Mucosa of rectum (tissue), 2 donors: ENCODE results near the gene EML1.
"Not testable (repeated sequence)": the region's sequence is repeated elsewhere in the genome, so short reads cannot be mapped to it uniquely, and the experiment has no call there.

ENCODE experiments used
- H3K27ac ChIP-seq, 2 donors: one replicate each; pipeline ENCODE4 v1.7.0; 2013; ENCODE audit warnings: inconsistent platforms in 2 of 2, low read depth in 2 of 2, low read length in 2 of 2
- H3K27me3 ChIP-seq, 2 donors: one replicate each; pipeline ENCODE4 v1.7.0; 2013; ENCODE audit warnings: low read length in 2 of 2; ENCODE audit not compliant: control insufficient read depth in 2 of 2, insufficient read depth in 2 of 2
- H3K36me3 ChIP-seq, 2 donors: one replicate each; pipeline ENCODE4 v1.7.0; 2013; ENCODE audit warnings: low read length in 2 of 2; ENCODE audit not compliant: control insufficient read depth in 2 of 2, insufficient read depth in 2 of 2
- H3K4me1 ChIP-seq, 2 donors: one replicate each; pipeline ENCODE4 v1.7.0; 2013; ENCODE audit warnings: low read length in 2 of 2, mild to moderate bottlenecking in 1 of 2; ENCODE audit not compliant: control insufficient read depth in 2 of 2, insufficient read depth in 2 of 2
- H3K4me3 ChIP-seq, 2 donors: one replicate each; pipeline ENCODE4 v1.7.0; 2013; ENCODE audit warnings: low read length in 2 of 2
- H3K9ac ChIP-seq, 2 donors: one replicate each; pipeline ENCODE4 v1.7.0; 2013; ENCODE audit warnings: low read length in 2 of 2, low read depth in 1 of 2, mild to moderate bottlenecking in 1 of 2
- H3K9me3 ChIP-seq, 2 donors: one replicate each; pipeline ENCODE4 v1.7.0; 2013; ENCODE audit warnings: low read length in 2 of 2; ENCODE audit not compliant: control insufficient read depth in 2 of 2
- donor health status: healthy.
- donor health status: Normal muscosa, but diverticular disease.

The EML1 gene

DNA sequence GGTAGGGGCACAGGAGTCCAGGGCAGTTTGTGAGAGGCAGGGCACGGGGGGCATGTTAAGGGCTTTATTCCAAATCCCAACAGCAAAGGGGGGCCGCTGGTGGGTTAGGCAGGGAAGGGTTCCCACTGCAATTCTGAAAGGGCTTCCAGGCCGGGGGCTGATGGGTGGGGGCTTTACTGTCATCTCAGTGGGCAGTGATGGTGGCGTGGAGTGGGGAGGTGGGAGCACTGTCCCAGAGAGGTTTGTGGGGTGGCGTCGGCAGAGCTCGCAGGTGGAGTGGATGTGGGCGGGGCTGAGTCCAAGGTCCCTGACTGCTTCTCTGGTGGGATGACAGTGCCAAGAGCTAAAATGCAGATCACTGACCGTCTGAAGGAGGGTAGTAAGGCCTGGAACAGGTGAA lies 150.4 kb downstream of the EML1 start:
- Histone ChIP-seq H3K4me3 (no peak overlapping the region), H3K9ac (no peak overlapping the region), H3K4me1 (peaks cover 4 to 5% of the 10 kb centered on the region in 2 donors), H3K27ac (no peak overlapping the region), H3K27me3 (peaks cover 0 to 5% of the 10 kb centered on the region in 2 donors), H3K36me3 (peaks cover 0 to 6% of the 10 kb centered on the region in 2 donors), H3K9me3 (no peaks in the 10 kb centered on the region)

DNA sequence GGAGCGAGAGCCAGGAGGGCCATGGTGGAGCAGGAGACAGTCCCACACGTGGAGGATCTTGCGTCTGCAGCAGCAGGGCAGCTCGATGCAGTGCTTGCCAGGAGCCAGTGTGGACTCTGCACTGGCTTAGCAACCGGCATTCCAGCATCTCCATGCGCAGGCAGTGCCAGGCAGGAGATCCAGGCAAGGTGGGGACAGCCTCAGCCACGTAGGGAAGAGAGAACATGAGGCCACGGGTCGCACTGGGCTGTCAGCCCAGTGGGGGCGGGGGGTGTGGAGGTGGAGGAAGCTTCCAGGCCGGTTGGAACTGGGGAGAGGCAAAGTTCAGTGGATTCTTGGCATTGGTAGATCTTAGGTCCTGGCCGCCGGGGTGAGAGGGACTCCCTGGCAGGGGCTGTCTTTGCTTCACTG lies 151.0 kb downstream of the EML1 start:
- Histone ChIP-seq H3K4me3 (no peak overlapping the region), H3K36me3 (peaks cover 0 to 6% of the 10 kb centered on the region in 2 donors), H3K27me3 (peaks cover 0 to 5% of the 10 kb centered on the region in 2 donors), H3K9me3 (no peaks in the 10 kb centered on the region), H3K9ac (no peak overlapping the region), H3K4me1 (peaks cover 4 to 5% of the 10 kb centered on the region in 2 donors), H3K27ac (no peak overlapping the region)

DNA sequence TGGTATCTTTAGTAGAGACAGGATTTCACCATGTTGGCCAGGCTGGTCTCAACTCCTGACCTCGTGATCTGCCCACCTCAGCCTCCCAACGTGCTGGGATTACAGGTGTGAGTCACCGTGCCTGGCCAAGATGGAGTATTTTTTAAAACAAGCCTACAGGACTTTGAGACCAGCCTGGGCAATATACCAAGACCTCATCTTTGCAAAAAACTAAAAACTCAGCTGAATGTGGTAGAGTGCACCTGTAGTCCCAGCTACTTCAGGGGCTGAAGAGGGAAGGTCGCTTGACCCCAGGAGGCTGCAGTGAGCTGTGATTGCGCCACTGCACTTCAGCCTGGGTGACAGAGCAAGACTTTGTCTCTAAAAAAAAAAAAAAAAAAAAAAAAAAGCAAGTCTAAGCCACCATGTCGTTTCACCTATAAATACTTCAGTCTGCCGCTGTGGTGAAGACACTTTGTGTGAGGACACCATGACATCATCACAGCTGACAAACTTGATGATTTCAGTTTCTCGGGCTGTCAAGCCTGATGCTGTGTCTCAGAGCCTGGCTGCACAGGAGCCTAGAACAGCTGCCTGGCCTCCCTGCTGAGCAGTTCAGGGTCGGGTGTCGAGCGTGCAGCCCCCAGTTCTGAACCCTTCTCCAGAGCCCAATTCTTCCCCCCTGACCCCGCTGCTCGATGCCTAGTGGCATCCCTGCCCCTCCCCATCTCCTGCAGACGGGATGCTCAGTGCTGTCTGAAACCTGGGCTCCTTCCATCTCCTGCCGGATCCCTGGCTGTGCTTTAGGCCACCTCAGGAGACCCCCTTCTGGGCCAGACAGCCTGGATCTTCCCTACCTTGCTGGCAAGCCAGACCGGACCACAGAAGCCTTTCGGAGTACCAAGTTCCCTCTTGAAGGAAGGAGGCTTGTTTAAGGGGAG lies 152.8 kb downstream of the EML1 start:
- H3K27ac ChIP-seq, result no peak overlapping the region
- no peaks in the 10 kb centered on the region for H3K9me3 ChIP-seq
- H3K9ac ChIP-seq, result no peak overlapping the region
- H3K36me3 ChIP-seq, result peaks cover 0 to 2% of the 10 kb centered on the region in 2 donors
- peaks cover 0 to 5% of the 10 kb centered on the region in 2 donors for H3K27me3 ChIP-seq
- H3K4me3 ChIP-seq, result no peak overlapping the region
- peaks cover 4 to 5% of the 10 kb centered on the region in 2 donors for H3K4me1 ChIP-seq

DNA sequence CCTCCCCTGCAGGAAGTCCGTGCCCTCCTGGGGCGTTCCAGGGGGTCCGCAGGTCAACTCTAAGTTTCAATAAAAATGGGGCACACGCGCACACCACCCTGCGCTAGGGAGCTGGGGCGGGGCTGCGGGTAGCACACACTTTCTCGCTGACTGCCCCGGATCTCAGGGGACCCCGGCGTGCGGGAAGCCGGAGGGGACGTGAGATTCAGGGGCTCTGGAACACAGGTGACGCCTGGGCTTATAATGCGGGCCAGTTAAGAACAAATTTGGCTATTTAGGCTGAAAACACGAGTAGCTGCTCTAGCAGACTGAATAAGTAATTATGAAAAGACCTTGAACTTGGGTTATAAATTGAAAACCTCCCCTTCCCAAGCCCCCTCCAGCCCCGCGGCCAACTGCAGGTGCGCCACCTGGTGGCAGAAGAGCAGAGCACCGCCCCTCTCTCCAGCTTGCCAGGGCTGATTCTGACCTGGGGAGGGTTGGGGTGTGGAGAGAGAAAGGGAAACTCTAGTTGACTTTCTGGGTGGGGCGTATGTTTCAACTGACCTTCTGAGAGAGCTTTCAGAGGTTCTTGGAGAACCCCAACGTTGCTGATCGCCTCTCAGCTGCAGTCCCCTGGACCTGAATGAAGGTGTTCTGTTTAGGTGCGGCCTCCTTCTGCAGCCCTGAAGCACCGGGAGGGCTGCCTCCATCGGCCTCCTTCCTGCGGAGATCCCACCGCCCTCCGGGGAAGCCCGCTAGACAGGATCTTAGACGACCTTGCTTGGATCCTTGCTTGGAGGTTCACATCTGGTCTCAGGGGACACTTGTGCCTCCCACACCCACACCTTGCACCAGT lies 153.7 kb downstream of the EML1 start:
- Histone ChIP-seq H3K9ac (no peak overlapping the region), H3K27ac (no peak overlapping the region), H3K4me3 (no peak overlapping the region), H3K4me1 (peaks cover 4 to 5% of the 10 kb centered on the region in 2 donors), H3K36me3 (no peaks in the 10 kb centered on the region), H3K27me3 (peaks cover 0 to 5% of the 10 kb centered on the region in 2 donors), H3K9me3 (no peaks in the 10 kb centered on the region)

DNA sequence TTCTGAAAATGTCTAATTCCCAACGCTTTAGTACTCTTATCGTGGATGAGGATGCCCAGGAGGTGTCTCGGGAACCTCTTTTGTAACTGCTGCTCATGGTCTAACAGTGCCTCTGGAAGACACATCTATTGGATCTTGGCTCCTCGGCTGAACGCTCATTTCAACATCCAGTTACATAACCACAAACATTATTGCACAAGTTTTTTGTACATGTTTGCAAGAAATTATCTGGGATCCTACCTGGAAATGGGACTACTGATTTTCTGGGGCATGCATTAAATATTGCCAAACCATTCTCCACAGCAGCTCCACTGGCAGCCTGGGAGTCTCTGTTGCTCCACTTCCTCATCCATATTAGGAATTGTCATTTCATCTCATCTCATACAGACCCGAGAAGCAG lies 154.5 kb downstream of the EML1 start:
- Histone ChIP-seq H3K36me3 (no peaks in the 10 kb centered on the region), H3K4me1 (peaks cover 4 to 5% of the 10 kb centered on the region in 2 donors), H3K9ac (no peak overlapping the region), H3K27me3 (peaks cover 0 to 5% of the 10 kb centered on the region in 2 donors), H3K9me3 (no peaks in the 10 kb centered on the region), H3K27ac (no peak overlapping the region), H3K4me3 (no peak overlapping the region)

DNA sequence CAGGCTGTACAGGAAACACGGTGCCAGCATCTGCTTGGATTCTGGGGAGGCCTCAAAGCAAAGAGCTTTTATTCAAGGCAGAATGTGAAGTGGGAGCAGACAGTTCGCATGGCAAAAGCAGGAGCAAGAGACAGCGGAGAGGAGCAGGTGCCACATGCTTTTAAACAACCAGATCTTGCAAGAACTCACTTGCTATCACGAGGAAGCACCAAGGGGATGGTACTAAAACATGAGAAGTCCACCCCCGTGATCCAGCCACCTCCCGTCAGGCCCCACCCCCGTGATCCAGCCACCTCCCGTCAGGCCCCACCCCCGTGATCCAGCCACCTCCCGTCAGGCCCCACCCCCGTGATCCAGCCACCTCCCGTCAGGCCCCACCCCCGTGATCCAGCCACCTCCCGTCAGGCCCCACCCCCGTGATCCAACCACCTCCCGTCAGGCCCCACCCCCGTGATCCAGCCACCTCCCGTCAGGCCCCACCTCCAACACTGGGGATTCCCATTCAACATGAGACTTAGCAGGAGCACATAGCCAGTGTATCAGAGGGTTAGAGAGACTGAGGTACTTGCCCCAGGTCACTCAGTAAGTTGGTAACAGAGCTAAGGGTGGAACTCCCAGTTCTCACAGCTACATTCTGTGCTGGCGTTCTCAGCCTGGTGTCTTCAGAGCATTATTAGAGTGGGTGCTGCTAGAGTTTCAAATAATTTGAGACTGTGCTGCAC lies 156.0 kb downstream of the EML1 start:
- H3K9ac ChIP-seq, H3K27me3 ChIP-seq, H3K9me3 ChIP-seq, H3K27ac ChIP-seq, H3K4me3 ChIP-seq, H3K4me1 ChIP-seq, H3K36me3 ChIP-seq: not testable (repeated sequence)

DNA sequence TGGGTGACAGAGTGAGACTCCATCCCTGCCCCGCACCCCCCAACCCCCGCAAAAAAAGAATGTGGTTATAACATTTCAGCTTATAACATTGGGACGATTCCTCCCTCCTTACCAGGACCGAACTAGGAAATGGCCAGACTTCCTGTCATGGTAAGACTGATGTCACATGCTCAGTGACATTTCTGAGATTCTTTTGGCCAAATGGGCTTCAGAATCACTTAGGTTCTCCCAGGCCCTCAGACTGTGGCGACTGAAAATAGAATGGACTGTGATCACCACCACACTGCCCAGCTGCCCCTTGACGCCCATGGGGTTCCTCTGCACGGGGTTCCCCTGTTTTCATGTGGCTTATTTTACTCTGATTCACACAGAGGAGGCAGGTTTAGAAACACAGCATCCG lies 157.0 kb downstream of the EML1 start:
- Histone ChIP-seq H3K36me3 (no peaks in the 10 kb centered on the region), H3K4me3 (no peak overlapping the region), H3K27ac (no peak overlapping the region), H3K4me1 (peaks cover 2 to 4% of the 10 kb centered on the region in 2 donors), H3K9ac (no peak overlapping the region), H3K27me3 (peaks cover 2 to 5% of the 10 kb centered on the region in 2 donors), H3K9me3 (no peaks in the 10 kb centered on the region)

DNA sequence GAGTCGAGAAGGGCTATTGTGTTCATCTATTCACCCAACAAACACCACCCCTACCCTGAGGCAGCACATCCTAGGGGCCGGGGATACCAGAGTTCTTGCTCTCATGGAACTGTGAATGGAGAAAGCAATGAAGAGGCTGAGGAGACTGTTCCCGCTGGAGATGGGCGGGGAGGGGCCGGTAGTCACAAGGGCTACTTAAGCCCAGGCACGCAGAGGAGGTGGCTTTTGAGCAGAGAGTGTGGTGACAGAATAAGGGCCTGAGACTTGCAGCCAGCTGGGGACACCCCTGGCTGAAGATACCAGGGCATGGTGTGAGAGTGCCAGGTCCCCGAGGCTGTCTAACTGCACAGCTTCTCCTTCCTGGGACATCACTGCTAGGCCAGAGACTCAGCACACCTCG lies 157.9 kb downstream of the EML1 start:
- H3K36me3 ChIP-seq, result no peaks in the 10 kb centered on the region
- no peak overlapping the region for H3K4me3 ChIP-seq
- H3K27ac ChIP-seq, result no peak overlapping the region
- no peaks in the 10 kb centered on the region for H3K9me3 ChIP-seq
- peaks cover 2 to 5% of the 10 kb centered on the region in 2 donors for H3K27me3 ChIP-seq
- no peak overlapping the region for H3K9ac ChIP-seq
- H3K4me1 ChIP-seq, result peaks cover 2 to 4% of the 10 kb centered on the region in 2 donors

DNA sequence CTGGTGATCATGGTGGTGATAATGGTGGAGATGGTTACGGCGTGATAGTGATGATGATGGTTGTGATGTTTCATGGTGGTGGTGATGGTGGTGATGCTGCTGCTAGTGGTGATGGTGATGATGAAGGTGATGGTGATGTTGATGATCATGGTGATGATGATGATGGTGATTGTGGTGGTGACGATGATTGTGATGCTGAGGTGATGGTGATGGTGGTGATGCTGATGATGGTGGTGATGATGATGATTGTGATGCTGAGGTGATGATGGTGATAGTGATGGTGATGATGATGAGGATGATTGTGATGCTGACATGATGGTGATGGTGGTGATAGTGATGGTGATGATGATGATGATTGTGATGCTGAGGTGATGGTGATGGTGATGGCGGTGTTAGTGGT lies 158.8 kb downstream of the EML1 start:
- H3K36me3 ChIP-seq, result no peaks in the 10 kb centered on the region
- H3K9ac ChIP-seq, result no peak overlapping the region
- no peaks in the 10 kb centered on the region for H3K9me3 ChIP-seq
- peaks cover 2 to 4% of the 10 kb centered on the region in 2 donors for H3K4me1 ChIP-seq
- no peak overlapping the region for H3K4me3 ChIP-seq
- peaks cover 2% of the 10 kb centered on the region in 2 donors for H3K27me3 ChIP-seq
- no peak overlapping the region for H3K27ac ChIP-seq
